RCC 7860 (cell line): ENCODE measurements around the gene PCGF1.
A peak's percentile ranks its signal among the peaks of the same experiment; 100 is the strongest.
"Not testable (repeated sequence)": the region's sequence is repeated elsewhere in the genome, so short reads cannot be mapped to it uniquely, and the experiment has no call there.

Experiments
- DNase-seq: peaks from one replicate; pipeline ENCODE4 v3.0.0-alpha.2; 2015; ENCODE audit warnings: low spot score
- FAIRE-seq: peaks from 2 replicates; lab custom pipeline; 2012; peaks lifted over from hg19 to GRCh38; lab: Jason Lieb, UNC

Gene PCGF1

GRCh38 chr2:74499940-74500577 is 7.4 kb downstream of the PCGF1 start:
- no peak for FAIRE-seq
- no peak for DNase-seq

- DNase-seq = no peak
Measured at GRCh38 chr2:74499267-74499939, 8.1 kb downstream of the PCGF1 start, which contains the start of gene LBX2. Gene LBX2, minus strand, starts transcription at chr2:74499603. Its CDS starts 66 bp downstream, at chr2:74499537.

GRCh38 chr2:74498500-74499266 is 8.8 kb downstream of the PCGF1 start:
- no peak for DNase-seq
- FAIRE-seq = no peak

More at GRCh38 chr2:74499267-74499939, 8.1 kb downstream of the PCGF1 start, which contains the start of gene LBX2:
- FAIRE-seq = no peak

GRCh38 chr2:74497777-74498499 is 9.6 kb downstream of the PCGF1 start:
- FAIRE-seq = no peak
- no peak for DNase-seq

- DNase-seq (no peak), FAIRE-seq (no peak)
Measured at GRCh38 chr2:74496997-74497776, 10.3 kb downstream of the PCGF1 start.

- FAIRE-seq (no peak), DNase-seq (no peak)
Measured at GRCh38 chr2:74495440-74495839, 12.1 kb downstream of the PCGF1 start.

- DNase-seq (no peak), FAIRE-seq (no peak)
Measured at GRCh38 chr2:74493546-74493945, 13.9 kb downstream of the PCGF1 start.

- FAIRE-seq = no peak
Measured at GRCh38 chr2:74491648-74492544, 15.6 kb downstream of the PCGF1 start.

GRCh38 chr2:74489906-74490305 is 17.6 kb downstream of the PCGF1 start:
- FAIRE-seq (no peak), DNase-seq (no peak)

More at GRCh38 chr2:74491648-74492544, 15.6 kb downstream of the PCGF1 start:
- DNase-seq = no peak

- DNase-seq = no peak
- FAIRE-seq = no peak
Measured at GRCh38 chr2:74488643-74489481, 18.6 kb downstream of the PCGF1 start.

- DNase-seq (no peak), FAIRE-seq (no peak)
Measured at GRCh38 chr2:74486141-74486540, 21.4 kb downstream of the PCGF1 start.

GRCh38 chr2:74483675-74484164 is 23.8 kb downstream of the PCGF1 start:
- not testable (repeated sequence) for FAIRE-seq, DNase-seq

- FAIRE-seq (peak; percentile 44), DNase-seq (peak; percentile 87)
Measured at GRCh38 chr2:74482801-74483674, 24.5 kb downstream of the PCGF1 start, which contains the start of the genes CCDC142 and TTC31. Gene CCDC142, minus strand, starts transcription at chr2:74482998. Its CDS starts 161 bp downstream, at chr2:74482837. Gene TTC31, plus strand, starts transcription at chr2:74483081. Its CDS starts 15 bp downstream, at chr2:74483096.

- FAIRE-seq = no peak
- DNase-seq = no peak
Measured at GRCh38 chr2:74481961-74482800, 25.3 kb downstream of the PCGF1 start.

GRCh38 chr2:74481431-74481830 is 26.1 kb downstream of the PCGF1 start:
- no peak for FAIRE-seq
- no peak for DNase-seq

GRCh38 chr2:74474899-74475298 is 32.6 kb downstream of the PCGF1 start:
- FAIRE-seq = no peak

More at GRCh38 chr2:74474899-74475298, 32.6 kb downstream of the PCGF1 start:
- no peak for DNase-seq
